ENCODE data around the gene CTBP1. TPM values are rescaled to one million over a fixed set of nuclear protein-coding genes. Genes with fewer than 3 reads are reported as not detected.

CTBP1 gene
- total RNA-seq, 1 donor from 2014 or later, result 109 TPM

- Histone ChIP-seq H3K9me3 (ENCODE audit: control insufficient read depth in 3 of 3, low read length in 3 of 3) (no peaks in the 10 kb centered on the region), H3K27me3 (ENCODE audit: control insufficient read depth in 3 of 3, insufficient read depth in 3 of 3, low read length in 3 of 3) (no peaks in the 10 kb centered on the region), H3K9ac (ENCODE audit: low read depth in 1 of 3, low read length in 3 of 3) (no peak overlapping the region), H3K4me3 (ENCODE audit: low read length in 3 of 3) (no peak overlapping the region), H3K4me1 (ENCODE audit: control insufficient read depth in 3 of 3, insufficient read depth in 3 of 3, low read length in 3 of 3) (peaks cover 28 to 39% (median 37%) of the 10 kb centered on the region in 3 donors), H3K36me3 (ENCODE audit: control insufficient read depth in 3 of 3, insufficient read depth in 3 of 3, low read length in 3 of 3) (peaks cover 43 to 51% (median 49%) of the 10 kb centered on the region in 3 donors), H3K27ac (ENCODE audit: low read depth, low read length) (no peak overlapping the region)
Observed at GRCh38 chr4:1213336-1213995, 35.5 kb downstream of the CTBP1 start.

- no peak overlapping the region for H3K4me3 ChIP-seq (ENCODE audit: low read length in 3 of 3)
- H3K4me1 ChIP-seq (ENCODE audit: control insufficient read depth in 3 of 3, insufficient read depth in 3 of 3, low read length in 3 of 3), result peaks cover 35 to 46% (median 44%) of the 10 kb centered on the region in 3 donors
- H3K9ac ChIP-seq (ENCODE audit: low read depth in 1 of 3, low read length in 3 of 3), result no peak overlapping the region
- no peaks in the 10 kb centered on the region for H3K27me3 ChIP-seq (ENCODE audit: control insufficient read depth in 3 of 3, insufficient read depth in 3 of 3, low read length in 3 of 3)
- no peaks in the 10 kb centered on the region for H3K9me3 ChIP-seq (ENCODE audit: control insufficient read depth in 3 of 3, low read length in 3 of 3)
- peaks cover 43 to 49% (median 48%) of the 10 kb centered on the region in 3 donors for H3K36me3 ChIP-seq (ENCODE audit: control insufficient read depth in 3 of 3, insufficient read depth in 3 of 3, low read length in 3 of 3)
- H3K27ac ChIP-seq (ENCODE audit: low read depth, low read length), result no peak overlapping the region
Observed at GRCh38 chr4:1212546-1213335, 36.2 kb downstream of the CTBP1 start.

GRCh38 chr4:1211891-1212545 lies 36.9 kb downstream of the CTBP1 start:
- Histone ChIP-seq H3K9ac (ENCODE audit: low read depth in 1 of 3, low read length in 3 of 3) (no peak overlapping the region), H3K27ac (ENCODE audit: low read depth, low read length) (no peak overlapping the region), H3K9me3 (ENCODE audit: control insufficient read depth in 3 of 3, low read length in 3 of 3) (no peaks in the 10 kb centered on the region), H3K36me3 (ENCODE audit: control insufficient read depth in 3 of 3, insufficient read depth in 3 of 3, low read length in 3 of 3) (peaks cover 43 to 45% (median 44%) of the 10 kb centered on the region in 3 donors), H3K4me3 (ENCODE audit: low read length in 3 of 3) (no peak overlapping the region), H3K4me1 (ENCODE audit: control insufficient read depth in 3 of 3, insufficient read depth in 3 of 3, low read length in 3 of 3) (peaks cover 39 to 46% (median 45%) of the 10 kb centered on the region in 3 donors), H3K27me3 (ENCODE audit: control insufficient read depth in 3 of 3, insufficient read depth in 3 of 3, low read length in 3 of 3) (no peaks in the 10 kb centered on the region)

- no peak overlapping the region for H3K27ac ChIP-seq (ENCODE audit: low read depth, low read length)
- H3K9me3 ChIP-seq (ENCODE audit: control insufficient read depth in 3 of 3, low read length in 3 of 3), result no peaks in the 10 kb centered on the region
- H3K36me3 ChIP-seq (ENCODE audit: control insufficient read depth in 3 of 3, insufficient read depth in 3 of 3, low read length in 3 of 3), result peaks cover 39 to 44% (median 41%) of the 10 kb centered on the region in 3 donors
- peak overlapping the region in 1 of 3 donors; percentile 23 for H3K9ac ChIP-seq (ENCODE audit: low read depth in 1 of 3, low read length in 3 of 3)
- peaks cover 39 to 46% (median 45%) of the 10 kb centered on the region in 3 donors for H3K4me1 ChIP-seq (ENCODE audit: control insufficient read depth in 3 of 3, insufficient read depth in 3 of 3, low read length in 3 of 3)
- H3K27me3 ChIP-seq (ENCODE audit: control insufficient read depth in 3 of 3, insufficient read depth in 3 of 3, low read length in 3 of 3), result no peaks in the 10 kb centered on the region
- no peak overlapping the region for H3K4me3 ChIP-seq (ENCODE audit: low read length in 3 of 3)
Observed at GRCh38 chr4:1211371-1211770, 37.6 kb downstream of the CTBP1 start.

GRCh38 chr4:1210971-1211370 lies 38.0 kb downstream of the CTBP1 start:
- Histone ChIP-seq H3K4me3 (ENCODE audit: low read length in 3 of 3) (no peak overlapping the region), H3K36me3 (ENCODE audit: control insufficient read depth in 3 of 3, insufficient read depth in 3 of 3, low read length in 3 of 3) (peaks cover 36 to 40% (median 37%) of the 10 kb centered on the region in 3 donors), H3K9me3 (ENCODE audit: control insufficient read depth in 3 of 3, low read length in 3 of 3) (no peaks in the 10 kb centered on the region), H3K27me3 (ENCODE audit: control insufficient read depth in 3 of 3, insufficient read depth in 3 of 3, low read length in 3 of 3) (no peaks in the 10 kb centered on the region), H3K9ac (ENCODE audit: low read depth in 1 of 3, low read length in 3 of 3) (peak overlapping the region in 1 of 3 donors; percentile 23), H3K4me1 (ENCODE audit: control insufficient read depth in 3 of 3, insufficient read depth in 3 of 3, low read length in 3 of 3) (peaks cover 39 to 46% (median 45%) of the 10 kb centered on the region in 3 donors), H3K27ac (ENCODE audit: low read depth, low read length) (no peak overlapping the region)

GRCh38 chr4:1210241-1210841 lies 38.6 kb downstream of the CTBP1 start:
- H3K27ac ChIP-seq (ENCODE audit: low read depth, low read length), result no peak overlapping the region
- H3K4me1 ChIP-seq (ENCODE audit: control insufficient read depth in 3 of 3, insufficient read depth in 3 of 3, low read length in 3 of 3), result peaks cover 39 to 44% (median 42%) of the 10 kb centered on the region in 3 donors
- H3K4me3 ChIP-seq (ENCODE audit: low read length in 3 of 3), result no peak overlapping the region
- no peaks in the 10 kb centered on the region for H3K9me3 ChIP-seq (ENCODE audit: control insufficient read depth in 3 of 3, low read length in 3 of 3)
- H3K27me3 ChIP-seq (ENCODE audit: control insufficient read depth in 3 of 3, insufficient read depth in 3 of 3, low read length in 3 of 3), result no peaks in the 10 kb centered on the region
- peak overlapping the region in 1 of 3 donors; percentile 60 for H3K9ac ChIP-seq (ENCODE audit: low read depth in 1 of 3, low read length in 3 of 3)
- H3K36me3 ChIP-seq (ENCODE audit: control insufficient read depth in 3 of 3, insufficient read depth in 3 of 3, low read length in 3 of 3), result peaks cover 30 to 34% (median 31%) of the 10 kb centered on the region in 3 donors

DNA sequence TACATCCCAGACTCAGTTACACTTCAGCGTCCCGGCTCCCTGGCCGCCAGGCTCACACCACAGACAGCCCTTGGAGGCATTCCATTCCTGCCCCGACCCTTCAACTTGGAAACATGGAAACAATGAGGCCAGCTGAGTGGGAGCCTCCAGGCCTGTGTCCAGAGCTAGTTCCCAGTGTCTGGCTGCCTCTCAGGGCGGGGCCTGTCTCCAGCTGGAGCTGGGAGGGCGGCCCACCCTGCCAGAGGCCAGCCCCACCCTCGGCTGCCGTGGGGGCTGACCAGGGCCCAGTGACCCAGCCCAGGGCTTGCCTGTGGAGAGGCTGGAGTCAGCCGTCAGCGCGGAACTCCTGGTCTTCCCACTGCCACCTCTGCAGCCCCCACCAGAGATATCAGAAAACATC lies 39.1 kb downstream of the CTBP1 start:
- no peaks in the 10 kb centered on the region for H3K9me3 ChIP-seq (ENCODE audit: control insufficient read depth in 3 of 3, low read length in 3 of 3)
- H3K4me3 ChIP-seq (ENCODE audit: low read length in 3 of 3), result no peak overlapping the region
- H3K36me3 ChIP-seq (ENCODE audit: control insufficient read depth in 3 of 3, insufficient read depth in 3 of 3, low read length in 3 of 3), result peaks cover 26 to 28% (median 26%) of the 10 kb centered on the region in 3 donors
- H3K9ac ChIP-seq (ENCODE audit: low read depth in 1 of 3, low read length in 3 of 3), result peak overlapping the region in 2 of 3 donors; percentile 20 to 60
- H3K27me3 ChIP-seq (ENCODE audit: control insufficient read depth in 3 of 3, insufficient read depth in 3 of 3, low read length in 3 of 3), result no peaks in the 10 kb centered on the region
- H3K27ac ChIP-seq (ENCODE audit: low read depth, low read length), result peak overlapping the region; percentile 68
- H3K4me1 ChIP-seq (ENCODE audit: control insufficient read depth in 3 of 3, insufficient read depth in 3 of 3, low read length in 3 of 3), result peaks cover 38 to 41% (median 40%) of the 10 kb centered on the region in 3 donors

DNA sequence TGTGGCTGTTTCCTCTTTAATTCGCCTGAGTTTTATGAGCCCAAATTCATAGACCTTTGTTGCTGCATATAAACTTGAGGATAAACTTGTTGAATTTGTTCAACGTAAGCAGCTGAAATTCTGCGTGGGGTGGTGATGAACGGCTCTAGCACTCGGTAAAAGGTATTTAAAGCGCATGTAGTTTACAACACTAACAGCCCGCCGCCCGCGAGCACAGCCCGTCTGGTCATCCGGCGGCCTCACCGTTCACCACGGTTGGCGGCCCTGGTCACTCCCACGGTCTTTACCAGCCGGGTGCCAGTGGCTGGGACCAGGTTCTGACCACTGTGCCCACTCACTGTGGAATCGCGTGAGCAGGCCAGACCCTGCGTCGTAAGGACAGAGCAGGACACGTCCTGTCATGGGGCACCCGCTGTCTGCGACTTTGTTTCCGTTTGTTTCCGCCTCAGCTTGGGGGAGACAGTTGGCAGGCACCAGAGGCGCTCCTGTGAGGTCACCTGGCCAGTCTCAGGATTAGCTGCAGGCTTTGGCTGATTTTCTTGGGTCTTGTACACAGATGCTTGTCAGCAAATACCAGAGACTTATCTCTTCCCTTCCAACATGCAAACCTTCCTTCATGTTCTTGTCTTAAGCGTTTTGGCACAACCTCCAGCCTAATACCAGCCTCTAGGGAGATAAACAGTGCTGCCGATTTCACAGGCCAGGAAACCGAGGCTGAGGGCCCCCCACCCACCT lies 39.8 kb downstream of the CTBP1 start:
- Histone ChIP-seq H3K36me3 (ENCODE audit: control insufficient read depth in 3 of 3, insufficient read depth in 3 of 3, low read length in 3 of 3) (peaks cover 20 to 22% (median 21%) of the 10 kb centered on the region in 3 donors), H3K9ac (ENCODE audit: low read depth in 1 of 3, low read length in 3 of 3) (peak overlapping the region; percentile 20 to 60 (median 20))

More for the DNA sequence above, 39.8 kb downstream of the CTBP1 start:
- no peaks in the 10 kb centered on the region for H3K9me3 ChIP-seq (ENCODE audit: control insufficient read depth in 3 of 3, low read length in 3 of 3)
- peak overlapping the region in 1 of 3 donors; percentile 41 for H3K4me3 ChIP-seq (ENCODE audit: low read length in 3 of 3)
- no peaks in the 10 kb centered on the region for H3K27me3 ChIP-seq (ENCODE audit: control insufficient read depth in 3 of 3, insufficient read depth in 3 of 3, low read length in 3 of 3)
- H3K4me1 ChIP-seq (ENCODE audit: control insufficient read depth in 3 of 3, insufficient read depth in 3 of 3, low read length in 3 of 3), result peaks cover 38 to 42% (median 38%) of the 10 kb centered on the region in 3 donors
- H3K27ac ChIP-seq (ENCODE audit: low read depth, low read length), result peak overlapping the region; percentile 68
